GM19351 (cell line): ENCODE measurements around the gene TENM3.

Source experiments
- ATAC-seq: cut with Tn5 transposase; IDR thresholded peaks from one replicate; pipeline ENCODE4 v1.9.1; 2021; ENCODE audit warnings: mild to moderate bottlenecking, moderate library complexity; ENCODE audit not compliant: unreplicated experiment

Gene TENM3

GRCh38 chr4:182715548-182715947 is 472.3 kb downstream of the TENM3 start:
- ATAC-seq = no peak

- no peak for ATAC-seq
These were observed 473.0 kb downstream of the TENM3 start for GRCh38 chr4:182716192-182716591.

- peak; percentile 80 for ATAC-seq
These were observed 474.8 kb downstream of the TENM3 start for GRCh38 chr4:182717788-182718583.

GRCh38 chr4:182724414-182724813 is 481.2 kb downstream of the TENM3 start:
- no peak for ATAC-seq

GRCh38 chr4:182729516-182729915 is 486.3 kb downstream of the TENM3 start:
- no peak for ATAC-seq

GRCh38 chr4:182730791-182731190 is 487.6 kb downstream of the TENM3 start:
- no peak for ATAC-seq

- no peak for ATAC-seq
These were observed 493.0 kb downstream of the TENM3 start for GRCh38 chr4:182736207-182736606.

- no peak for ATAC-seq
These were observed 495.3 kb downstream of the TENM3 start for GRCh38 chr4:182738283-182739047.

GRCh38 chr4:182740256-182740655 is 497.1 kb downstream of the TENM3 start:
- no peak for ATAC-seq

- ATAC-seq = no peak
These were observed 497.9 kb downstream of the TENM3 start for GRCh38 chr4:182741054-182741453.

- no peak for ATAC-seq
These were observed 498.7 kb downstream of the TENM3 start for GRCh38 chr4:182741914-182742313.

- ATAC-seq = no peak
These were observed 500.6 kb downstream of the TENM3 start for GRCh38 chr4:182743815-182744214.

- no peak for ATAC-seq
These were observed 502.0 kb downstream of the TENM3 start for GRCh38 chr4:182745237-182745636.

- no peak for ATAC-seq
These were observed 503.7 kb downstream of the TENM3 start for GRCh38 chr4:182746876-182747275.

GRCh38 chr4:182748283-182748682 is 505.1 kb downstream of the TENM3 start:
- no peak for ATAC-seq

GRCh38 chr4:182748949-182749348 is 505.7 kb downstream of the TENM3 start:
- ATAC-seq = no peak

- ATAC-seq = no peak
These were observed 506.5 kb downstream of the TENM3 start for GRCh38 chr4:182749667-182750167.

- ATAC-seq = no peak
These were observed 509.1 kb downstream of the TENM3 start for GRCh38 chr4:182752158-182752910.

- no peak for ATAC-seq
These were observed 511.7 kb downstream of the TENM3 start for GRCh38 chr4:182754895-182755294.

- no peak for ATAC-seq
These were observed 513.0 kb downstream of the TENM3 start for GRCh38 chr4:182756161-182756690.

GRCh38 chr4:182758273-182758672 is 515.1 kb downstream of the TENM3 start:
- no peak for ATAC-seq
